HG03039 (cell line): ENCODE measurements around the gene GSTM5.
A peak's percentile ranks its signal among the peaks of the same experiment; 100 is the strongest.
"Not testable (repeated sequence)": the region's sequence is repeated elsewhere in the genome, so short reads cannot be mapped to it uniquely, and the experiment has no call there.

Experiments used
- ATAC-seq: cut with Tn5 transposase; IDR thresholded peaks from one replicate; pipeline ENCODE4 v1.9.1; 2021; ENCODE audit warnings: mild to moderate bottlenecking, moderate library complexity; ENCODE audit not compliant: unreplicated experiment

The GSTM5 gene

DNA sequence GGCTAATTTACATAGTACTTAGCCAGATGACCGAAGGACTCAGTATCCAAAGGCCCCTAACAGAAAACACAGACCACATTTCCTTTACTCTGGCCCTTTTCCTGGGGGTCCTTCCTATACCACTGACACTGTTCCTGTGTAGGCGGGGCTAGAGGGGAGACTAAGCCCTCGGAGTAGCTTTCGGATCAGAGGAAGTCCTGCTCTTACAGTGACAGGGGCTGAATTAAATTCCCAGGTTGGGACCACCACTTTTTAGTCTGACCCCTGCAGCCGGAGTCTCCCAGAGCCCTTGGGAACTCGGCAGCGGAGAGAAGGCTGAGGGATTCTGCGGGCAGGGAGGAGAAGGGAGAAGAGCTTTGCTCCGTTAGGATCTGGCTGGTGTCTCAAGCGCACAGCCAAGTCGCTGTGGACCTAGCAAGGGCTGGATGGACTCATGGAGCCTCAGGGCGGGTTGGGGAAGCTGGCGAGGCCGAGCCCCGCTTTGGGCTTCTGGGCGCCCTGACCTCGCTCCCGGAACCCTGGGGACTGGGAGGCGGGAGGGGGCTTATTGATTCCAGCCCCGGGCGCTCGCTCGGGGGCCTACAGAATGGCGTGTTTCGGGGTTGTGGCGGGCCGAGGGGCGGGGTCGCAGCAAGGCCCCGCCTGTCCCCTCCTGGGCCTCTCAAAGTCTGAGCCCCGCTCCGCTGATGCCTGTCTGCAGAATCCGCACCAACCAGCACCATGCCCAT is at the start of gene GSTM5:
Gene GSTM5 (plus strand): TSS at position 659 of the 728 bp plus-strand sequence. CDS start 62 bp downstream, at position 721.
- not testable (repeated sequence) for ATAC-seq

DNA sequence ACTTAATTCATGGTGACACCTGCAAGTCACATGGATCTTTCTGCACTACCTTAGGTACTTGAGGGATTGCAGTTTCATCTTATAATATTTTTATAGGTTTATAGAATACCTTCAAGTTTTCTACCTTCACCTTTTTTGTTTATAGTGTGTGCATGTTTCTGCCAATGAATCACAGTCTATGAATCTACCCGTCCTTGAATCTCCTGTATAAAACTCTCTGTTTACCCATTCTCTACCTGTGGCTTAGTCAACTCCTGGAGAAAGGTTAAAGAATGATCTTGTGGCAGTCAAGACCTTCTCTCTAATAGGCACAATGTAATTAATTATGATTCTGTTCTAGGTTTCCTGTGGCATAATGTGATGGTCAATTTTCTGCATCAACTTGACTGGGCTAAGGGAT is 47.4 kb upstream of the GSTM5 start:
- no peak for ATAC-seq

DNA sequence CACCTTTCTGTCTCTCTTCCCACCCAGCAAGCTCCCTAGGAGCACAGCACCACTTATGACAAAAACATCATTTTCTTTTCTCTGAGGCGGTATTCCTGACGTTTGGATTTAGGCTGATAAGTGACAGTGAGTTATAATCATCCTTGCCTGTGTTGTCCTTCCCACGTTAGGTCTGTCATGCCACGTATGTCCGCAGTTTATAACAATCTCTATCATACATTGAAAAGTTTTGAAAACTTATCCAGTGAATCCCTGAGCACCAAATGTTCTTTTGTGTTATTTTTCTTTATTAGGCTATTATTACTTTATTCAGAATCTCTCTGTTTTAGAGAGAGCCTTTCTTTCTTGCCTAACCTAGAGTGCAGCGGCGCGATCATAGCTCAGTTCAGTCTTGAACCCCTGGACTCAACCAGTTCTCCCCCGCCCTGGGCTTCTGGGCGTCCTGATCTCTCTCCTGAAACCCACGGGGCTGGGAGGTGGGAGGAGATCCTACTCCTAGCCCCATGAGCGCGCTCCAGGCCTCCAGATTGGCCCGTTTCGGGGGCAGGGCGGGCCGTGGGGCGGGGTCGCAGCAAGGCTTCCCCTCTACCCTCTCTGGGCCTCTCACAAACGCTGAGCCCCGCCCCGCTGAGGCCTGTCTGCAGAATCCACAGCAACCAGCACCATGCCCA is 44.5 kb upstream of the GSTM5 start, which contains the start of gene GSTM2:
Gene GSTM2 (plus strand): TSS at position 606 of the 671 bp plus-strand sequence. CDS start 59 bp downstream, at position 665.
- ATAC-seq: peak; percentile 92

DNA sequence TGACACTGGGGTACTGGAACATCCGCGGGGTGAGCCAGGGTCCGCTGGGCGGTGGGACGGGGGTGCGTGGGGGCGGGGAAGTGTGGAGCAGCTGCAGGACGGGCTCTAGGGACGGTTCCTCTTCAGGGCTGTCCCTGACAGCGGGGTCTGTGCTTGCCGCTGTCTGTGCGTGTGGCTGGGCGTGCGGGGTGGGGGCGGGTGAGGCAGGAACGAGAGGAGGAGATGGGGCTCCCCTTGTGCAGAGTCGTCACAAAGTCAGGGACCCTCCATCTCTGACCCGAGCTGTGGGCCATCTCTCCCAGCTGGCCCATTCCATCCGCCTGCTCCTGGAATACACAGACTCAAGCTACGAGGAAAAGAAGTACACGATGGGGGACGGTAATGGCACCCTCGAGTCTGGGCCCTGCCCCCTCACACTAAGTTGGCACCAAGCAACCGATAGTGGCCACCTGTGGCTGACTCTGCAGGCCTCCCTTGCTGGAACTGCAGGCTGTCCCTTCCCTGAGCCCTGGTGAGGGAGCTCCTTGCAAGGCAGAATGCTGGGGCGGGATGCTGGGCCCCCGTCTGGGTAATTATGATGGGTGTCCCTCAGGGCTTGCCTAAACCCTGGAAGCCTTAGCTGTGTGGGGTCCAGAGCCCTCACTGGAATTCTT is 43.8 kb upstream of the GSTM5 start:
- no peak for ATAC-seq

DNA sequence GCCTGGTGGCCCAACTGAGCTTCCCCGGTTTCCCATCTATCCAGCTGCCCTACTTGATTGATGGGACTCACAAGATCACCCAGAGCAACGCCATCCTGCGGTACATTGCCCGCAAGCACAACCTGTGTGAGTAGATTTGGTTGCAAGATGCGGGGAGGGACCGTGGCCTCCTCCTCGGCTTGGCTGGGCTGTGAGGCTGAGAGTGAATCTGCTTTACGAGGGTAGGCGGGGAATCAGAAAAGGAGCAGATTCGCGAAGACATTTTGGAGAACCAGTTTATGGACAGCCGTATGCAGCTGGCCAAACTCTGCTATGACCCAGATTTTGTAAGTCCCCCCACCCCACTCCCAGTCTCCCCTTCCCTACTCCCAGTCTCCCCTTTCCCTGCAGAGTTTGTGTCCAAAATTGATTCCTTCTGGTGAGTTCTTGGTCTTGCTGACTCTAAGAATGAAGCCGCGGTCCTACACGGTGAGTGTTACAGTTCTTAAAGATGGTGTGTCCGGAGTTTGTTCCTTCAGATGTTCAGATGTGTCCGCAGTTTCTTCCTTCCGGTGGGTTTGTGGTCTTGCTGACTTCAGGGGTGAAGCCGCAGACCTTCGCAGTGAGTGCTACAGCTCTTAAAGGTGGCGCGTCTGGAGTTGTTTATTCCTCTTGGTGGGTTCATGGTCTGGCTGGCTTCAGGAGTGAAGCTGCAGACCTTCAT is 42.7 kb upstream of the GSTM5 start:
- ATAC-seq: no peak

DNA sequence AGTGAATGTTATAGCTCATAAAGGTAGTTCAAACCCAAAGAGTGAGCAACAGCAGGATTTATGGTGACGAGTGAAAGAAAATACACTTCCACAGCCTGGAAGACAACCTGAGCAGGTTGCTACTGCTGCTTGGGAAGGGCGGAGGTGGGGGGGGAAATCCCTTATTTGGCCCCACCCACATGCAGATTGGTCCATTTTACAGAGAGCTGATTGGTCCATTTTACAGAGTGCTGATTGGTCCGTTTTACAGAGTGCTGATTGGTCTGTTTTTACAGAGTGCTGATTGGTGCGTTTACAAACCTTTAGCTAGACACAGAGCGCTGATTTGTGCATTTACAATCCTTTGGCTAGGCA is 42.1 kb upstream of the GSTM5 start:
- not testable (repeated sequence) for ATAC-seq

DNA sequence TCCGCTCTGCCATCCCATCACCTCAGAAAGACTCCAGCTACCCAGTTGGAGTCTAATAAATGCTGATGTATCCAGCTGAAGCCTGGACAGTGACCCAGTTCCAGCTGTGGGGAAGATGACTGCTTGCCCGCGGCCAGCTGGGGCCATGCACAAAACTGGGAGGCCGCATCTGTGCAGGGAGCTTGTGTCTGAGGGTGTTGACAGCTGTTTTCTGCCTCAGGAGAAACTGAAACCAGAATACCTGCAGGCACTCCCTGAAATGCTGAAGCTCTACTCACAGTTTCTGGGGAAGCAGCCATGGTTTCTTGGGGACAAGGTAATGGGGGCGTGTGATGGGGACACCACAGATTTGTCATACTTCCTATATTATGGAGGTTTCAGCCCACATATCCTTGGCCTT is 41.0 kb upstream of the GSTM5 start:
- no peak for ATAC-seq

DNA sequence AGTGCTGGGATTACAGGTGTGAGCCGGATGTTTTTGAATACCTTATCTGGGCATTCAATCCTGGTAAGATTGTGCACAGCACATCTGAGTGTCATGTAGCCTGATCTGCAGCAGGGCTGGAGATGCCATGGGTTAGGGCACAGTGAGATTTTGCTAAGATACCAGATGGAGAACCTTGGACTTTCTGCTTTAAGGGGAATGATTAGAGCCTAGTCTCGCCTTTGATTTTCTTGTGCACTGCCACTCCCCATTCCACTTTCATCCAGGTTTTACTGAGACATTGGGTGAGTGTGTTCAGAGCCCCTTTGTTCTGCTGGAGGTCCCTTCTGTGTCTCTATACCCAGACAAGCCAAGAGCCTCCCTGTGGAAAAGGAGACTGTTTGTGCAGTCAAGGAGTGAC is 38.2 kb upstream of the GSTM5 start:
- not testable (repeated sequence) for ATAC-seq

DNA sequence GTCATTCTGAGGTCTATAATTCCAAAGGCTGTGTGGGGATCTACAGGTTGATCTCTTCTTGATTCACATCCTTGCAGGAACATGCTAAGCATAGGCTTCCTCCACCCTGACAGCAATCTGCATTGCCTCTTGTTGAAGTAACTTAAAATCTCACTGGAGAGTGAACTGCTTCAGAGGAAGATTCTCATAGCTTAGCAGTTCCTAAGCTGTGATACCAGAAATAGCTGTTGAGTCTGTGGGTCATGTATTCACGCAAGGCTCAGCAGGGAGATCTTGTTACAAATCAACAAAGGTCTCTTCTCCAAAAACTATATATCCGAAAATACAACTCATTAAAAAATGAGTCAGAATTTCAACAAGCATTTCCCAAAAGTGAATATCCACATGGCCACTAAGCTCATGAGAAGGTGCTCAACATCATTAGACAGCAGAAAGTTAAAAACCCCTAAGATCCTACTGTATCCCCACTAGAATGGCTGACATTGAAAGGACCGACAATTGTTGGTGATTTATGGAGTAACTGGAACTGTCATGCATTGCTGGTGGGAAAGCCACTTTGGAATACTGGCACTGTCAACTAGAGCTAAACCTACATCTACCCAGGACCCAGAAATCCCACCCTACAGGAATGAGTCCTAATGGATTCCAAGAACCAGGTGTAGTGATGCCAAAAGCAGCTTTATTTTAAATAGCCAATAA is 35.2 kb upstream of the GSTM5 start:
- ATAC-seq: not testable (repeated sequence)

DNA sequence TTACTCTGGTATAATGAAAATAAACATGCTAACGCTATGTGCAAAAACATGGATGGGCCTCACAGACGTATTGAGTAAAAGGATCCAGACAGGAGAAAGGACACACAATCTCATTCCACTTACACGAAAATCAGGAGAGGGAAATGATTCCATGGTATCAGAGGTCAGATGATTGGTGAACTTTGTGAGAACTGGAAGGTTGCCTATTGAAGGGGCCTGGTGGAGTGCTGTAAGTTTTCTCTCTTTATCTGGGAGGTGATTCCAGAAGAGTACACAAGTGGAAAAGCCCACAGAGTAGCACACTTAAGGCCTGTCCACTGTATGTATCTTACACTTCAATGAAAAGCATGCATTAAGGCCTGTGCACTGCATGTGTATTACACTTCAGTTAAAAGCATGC is 34.6 kb upstream of the GSTM5 start:
- ATAC-seq: no peak

DNA sequence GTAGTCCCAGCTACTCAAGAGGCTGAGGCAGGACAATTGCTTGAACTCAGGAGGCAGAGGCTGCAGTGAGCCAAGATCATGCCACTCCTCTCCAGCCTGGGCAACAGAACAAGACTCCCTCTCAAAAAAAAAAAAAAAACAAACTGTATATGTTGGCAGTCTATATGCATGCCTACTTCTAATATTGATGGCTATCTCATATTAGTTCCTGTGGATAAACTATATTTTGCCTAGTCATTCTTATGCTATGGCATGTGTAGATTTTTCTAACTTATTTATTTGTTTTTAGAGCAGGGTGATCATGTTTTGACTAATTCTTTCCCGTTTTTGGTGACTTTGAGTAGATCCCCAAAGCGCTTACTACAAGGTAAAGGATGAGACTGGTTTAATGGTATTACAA is 33.4 kb upstream of the GSTM5 start:
- not testable (repeated sequence) for ATAC-seq

DNA sequence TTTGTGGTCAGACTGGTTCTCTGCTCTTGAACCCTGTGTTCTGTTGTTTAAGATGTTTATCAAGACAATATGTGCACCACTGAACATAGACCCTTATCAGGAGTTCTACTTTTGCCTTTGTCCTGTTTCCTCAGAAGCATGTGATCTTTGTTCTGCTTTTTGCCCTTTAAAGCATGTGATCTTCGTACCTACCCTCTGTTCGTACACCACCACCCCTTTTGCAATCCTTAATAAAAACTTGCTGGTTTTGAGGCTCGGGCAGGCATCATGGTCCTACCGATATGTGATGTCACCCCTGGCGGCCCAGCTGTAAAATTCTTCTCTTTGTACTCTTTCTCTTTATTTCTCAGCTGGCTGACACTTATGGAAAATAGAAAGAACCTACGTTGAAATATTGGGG is 27.3 kb upstream of the GSTM5 start:
- not testable (repeated sequence) for ATAC-seq

DNA sequence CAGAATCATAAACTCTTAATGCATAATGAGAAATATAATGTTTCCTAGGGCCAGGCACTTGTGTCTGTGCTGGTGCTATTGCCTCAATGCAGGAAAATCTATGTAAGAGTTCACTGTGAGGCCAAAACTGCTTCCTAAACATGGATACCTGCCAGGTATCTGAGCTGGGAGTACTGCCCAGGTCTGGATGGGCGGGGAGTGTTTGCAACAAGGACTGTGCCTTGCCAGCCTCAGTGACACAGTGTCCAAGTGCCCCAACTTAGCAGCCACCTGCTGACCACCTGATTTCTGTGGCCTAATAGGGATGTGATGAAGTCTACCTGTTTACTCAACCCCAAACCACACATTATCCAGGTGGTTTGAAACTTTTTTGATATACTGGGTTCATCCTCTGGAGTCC is 26.7 kb upstream of the GSTM5 start:
- not testable (repeated sequence) for ATAC-seq

DNA sequence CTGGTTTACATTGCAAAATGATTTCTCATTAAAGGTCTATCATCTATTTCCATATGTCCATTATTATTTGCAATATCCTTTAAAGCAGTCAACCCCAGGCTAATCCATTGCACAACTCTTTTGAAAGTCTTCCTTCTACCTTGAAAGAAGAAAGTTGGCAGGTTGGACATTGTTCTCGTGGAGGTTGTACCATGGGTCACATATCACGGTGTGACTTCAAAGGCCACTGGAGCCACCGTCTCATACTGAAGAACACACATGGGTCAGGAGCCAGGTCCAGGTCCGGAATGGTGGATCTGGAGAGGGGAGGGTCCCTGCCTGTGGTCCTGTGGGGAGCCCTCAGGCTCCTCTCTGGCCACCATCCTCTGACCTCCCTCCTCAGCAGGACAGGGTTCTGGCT is 26.2 kb upstream of the GSTM5 start:
- ATAC-seq: not testable (repeated sequence)

DNA sequence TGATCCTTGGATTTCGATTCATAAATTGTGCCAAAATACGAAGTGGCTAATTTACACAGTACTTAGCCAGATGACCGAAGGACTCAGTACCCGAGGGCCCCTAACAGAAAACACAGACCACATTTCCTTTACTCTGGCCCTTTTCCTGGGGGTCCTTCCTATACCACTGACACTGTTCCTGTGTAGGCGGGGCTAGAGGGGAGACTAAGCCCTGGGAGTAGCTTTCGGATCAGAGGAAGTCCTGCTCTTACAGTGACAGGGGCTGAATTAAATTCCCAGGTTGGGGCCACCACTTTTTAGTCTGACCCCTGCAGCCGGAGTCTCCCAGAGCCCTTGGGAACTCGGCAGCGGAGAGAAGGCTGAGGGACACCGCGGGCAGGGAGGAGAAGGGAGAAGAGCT is 24.9 kb upstream of the GSTM5 start:
- ATAC-seq: not testable (repeated sequence)

DNA sequence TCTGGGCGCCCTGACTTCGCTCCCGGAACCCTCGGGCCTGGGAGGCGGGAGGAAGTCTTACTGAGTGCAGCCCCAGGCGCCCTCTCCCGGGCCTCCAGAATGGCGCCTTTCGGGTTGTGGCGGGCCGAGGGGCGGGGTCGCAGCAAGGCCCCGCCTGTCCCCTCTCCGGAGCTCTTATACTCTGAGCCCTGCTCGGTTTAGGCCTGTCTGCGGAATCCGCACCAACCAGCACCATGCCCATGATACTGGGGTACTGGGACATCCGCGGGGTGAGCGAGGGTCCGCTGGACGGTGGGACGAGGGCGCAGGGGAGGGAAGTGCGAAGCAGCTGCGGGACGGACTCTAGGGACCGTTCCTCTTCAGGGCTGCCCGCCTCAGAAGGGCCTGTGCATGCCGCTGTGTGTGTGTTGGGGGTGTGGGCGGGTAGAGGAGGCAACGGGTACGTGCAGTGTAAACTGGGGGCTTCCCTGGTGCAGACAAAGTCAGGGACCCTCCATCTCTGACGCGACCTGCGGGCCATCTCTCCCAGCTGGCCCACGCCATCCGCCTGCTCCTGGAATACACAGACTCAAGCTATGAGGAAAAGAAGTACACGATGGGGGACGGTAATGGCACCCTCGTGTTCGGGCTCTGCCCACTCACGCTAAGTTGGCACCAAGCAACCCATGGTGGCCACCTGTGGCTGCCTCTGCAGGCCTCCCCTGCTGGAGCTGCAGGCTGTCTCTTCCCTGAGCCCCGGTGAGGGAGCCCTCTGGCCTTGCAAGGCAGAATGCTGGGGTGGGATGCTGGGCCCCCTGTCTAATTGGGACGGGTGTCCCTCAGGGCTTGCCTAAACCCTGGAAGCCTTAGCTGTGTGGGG is 24.2 kb upstream of the GSTM5 start, which contains the start of gene GSTM1:
Gene GSTM1 (plus strand): TSS at position 177 of the 859 bp plus-strand sequence. CDS start 57 bp downstream, at position 234.
- ATAC-seq: no peak

DNA sequence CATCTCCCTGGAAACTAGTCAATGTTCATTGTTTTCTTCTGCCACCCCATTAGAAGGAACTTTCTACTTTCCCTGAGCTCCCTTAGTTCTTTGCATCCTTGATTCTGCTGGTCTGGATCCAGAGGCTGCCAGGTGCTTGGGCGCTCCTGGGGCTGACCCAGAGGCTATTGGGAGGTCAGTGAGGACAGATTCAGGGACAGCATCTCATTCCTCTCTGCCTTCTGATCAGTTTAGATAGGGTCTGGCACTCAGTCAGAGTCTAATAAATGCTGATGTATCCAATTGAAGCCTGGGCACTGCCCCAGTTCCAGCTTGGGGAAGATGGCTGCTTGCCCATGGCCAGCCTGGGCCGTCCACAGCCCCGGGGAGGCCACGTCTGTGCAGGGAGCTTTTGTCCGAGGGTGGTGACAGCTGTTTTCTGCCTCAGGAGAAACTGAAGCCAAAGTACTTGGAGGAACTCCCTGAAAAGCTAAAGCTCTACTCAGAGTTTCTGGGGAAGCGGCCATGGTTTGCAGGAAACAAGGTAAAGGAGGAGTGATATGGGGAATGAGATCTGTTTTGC is 22.1 kb upstream of the GSTM5 start:
- ATAC-seq: no peak

DNA sequence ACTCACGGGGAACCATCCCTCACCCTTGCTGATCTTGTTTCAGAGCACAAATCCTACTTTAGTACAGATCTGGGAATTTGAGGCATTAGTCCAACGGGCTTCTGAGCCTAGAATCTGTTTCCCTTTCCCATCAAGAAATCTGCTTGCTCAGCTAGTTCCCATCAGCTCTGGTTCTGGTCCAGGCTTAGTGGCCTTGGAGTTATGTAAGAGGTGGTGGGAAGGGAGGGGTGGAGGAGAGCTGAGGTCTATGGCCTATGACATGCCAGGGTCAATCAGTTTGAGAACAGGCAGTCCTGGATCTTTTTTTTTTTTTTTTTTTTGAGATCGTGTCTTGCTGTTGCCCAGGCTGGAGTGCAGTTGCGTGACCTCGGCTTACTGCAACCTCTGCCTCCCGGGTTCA is 20.3 kb upstream of the GSTM5 start:
- ATAC-seq: no peak

DNA sequence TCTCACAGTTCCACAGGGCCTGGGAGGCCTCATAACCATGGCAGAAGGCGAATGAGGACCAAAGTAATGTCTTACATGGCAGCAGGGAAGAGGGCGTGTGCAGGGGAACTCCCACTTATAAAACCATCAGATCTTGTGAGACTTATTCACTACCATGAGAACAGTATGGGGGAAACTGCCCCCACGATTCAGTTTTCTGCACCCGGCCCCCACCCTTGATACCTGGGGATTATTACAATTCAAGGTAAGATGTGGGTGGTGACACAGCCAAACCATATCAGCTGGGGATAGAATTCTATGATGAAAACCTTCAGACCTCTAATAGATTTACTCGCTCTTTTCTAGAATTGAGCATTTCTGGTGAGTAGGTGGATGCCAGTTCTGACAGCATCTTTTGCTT is 17.7 kb upstream of the GSTM5 start:
- ATAC-seq: not testable (repeated sequence)
